ENCODE data around the gene CDK6.

The CDK6 gene

DNA sequence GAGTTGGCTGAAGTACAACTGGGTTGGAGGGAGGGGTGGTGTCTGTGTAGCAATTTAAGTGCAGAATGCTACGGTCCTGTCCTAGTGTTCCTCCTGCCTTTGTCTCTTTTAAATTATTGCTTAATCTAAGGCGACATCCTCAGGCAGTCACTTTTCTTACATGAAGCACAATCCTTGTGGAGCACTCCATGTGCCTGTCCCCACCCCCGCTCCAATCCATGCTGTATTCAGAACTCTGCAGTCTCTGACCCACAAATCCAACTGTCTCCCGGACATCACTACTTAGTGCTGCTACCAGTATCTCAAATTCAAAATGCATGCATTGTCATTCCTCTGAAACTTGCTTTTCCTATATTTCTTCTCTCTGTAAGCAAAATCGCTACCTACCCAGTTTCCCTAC, 154.7 kb downstream of the CDK6 start:
- DNase-seq (ENCODE audit: low read depth in 2 of 2): no peak

DNA sequence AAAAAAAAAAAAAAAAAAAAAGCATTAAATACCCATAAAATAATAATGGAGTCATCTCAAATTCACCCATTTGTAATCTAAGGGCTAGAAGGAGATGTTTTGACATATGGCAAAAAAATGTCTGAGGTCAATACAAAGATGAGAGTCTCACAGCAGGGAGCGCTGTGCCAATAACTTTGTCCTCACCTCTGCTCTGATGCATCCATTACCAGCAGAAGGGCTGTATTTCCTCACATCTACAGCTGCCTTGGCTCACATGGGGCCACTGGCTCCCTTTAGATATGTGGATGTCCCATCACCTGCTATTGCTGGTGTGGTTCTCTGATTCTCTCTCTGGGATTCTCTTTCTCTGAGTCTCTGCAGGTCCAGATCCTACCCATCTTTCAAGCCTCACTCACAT, 155.9 kb downstream of the CDK6 start:
- DNase-seq (ENCODE audit: low read depth in 2 of 2): no peak

DNA sequence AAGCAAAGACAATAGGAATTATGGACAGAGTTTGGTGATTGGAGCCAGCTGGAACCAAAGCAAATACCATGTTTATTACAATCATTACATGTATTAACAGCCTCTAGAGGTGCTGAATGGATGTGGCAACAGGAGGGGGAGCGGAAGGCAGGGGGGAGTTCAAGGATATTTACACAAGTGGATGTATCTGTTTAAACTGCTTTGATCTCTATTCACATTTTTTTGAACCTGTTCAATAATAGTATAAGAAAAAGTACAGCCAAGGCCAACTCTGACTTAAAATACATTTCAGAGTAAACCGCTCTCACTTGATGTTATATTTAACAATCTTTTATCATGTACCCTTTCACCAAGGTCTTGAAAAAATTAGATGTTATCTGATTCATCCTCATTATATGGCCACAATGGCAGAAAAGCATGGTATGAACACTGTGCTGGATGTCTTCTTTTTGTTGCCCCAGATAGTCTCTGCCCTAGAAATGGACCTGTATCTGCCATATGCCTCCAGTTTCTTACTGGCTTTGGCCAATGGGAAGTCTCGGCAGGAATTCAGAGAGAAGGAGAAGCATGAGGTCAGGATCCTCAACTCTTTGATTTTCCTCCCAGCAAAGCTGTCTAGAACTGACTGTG, 158.0 kb downstream of the CDK6 start:
- DNase-seq (ENCODE audit: low read depth in 2 of 2): no peak

DNA sequence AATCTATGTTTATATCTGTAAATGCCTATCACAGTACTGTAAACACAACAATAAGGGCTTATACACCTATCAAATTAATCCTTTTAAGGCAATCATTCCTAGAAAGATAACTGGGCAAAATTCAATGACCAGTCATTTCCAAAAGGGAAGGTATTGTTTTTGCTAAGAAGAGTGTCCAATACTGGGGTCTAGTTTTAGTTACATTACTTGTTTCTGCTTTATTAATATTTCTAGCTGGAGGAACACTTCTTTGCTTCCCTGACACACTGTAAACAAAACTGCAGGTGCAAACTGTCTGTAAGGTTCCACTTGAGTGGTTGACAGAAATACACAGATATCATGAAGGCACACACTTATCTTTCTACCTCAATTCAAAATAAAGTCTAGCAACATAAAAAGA, 162.0 kb downstream of the CDK6 start:
- no peak for DNase-seq (ENCODE audit: low read depth in 2 of 2)

DNA sequence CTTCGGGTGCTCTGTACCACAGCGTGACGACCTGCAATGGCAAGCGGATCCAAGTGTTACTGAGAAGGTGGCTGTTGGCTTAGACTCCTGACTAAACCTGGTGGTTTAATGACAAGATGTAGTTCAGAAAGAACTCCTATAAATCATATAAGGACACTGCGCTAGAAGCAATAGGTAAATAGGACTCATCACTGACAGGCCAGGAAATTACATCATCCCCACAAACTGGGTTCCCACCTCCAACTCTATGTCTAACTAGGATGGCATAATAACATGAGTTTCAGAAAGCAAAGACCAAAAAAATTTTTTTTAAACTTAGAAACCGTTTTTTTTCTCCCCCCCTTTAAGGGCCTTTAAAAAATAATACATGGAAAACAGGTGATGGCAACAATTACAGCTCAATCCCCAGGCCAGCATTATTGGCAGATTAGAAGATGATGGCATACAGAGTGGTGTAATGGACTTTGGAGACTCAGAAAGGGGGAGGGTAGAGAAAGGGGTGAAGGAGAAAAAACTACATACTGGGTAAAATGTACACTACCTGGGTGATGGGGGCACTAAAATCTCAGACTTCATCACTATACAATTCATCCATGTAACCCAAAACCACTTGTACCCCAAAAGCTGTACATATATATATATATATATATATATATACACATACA, 164.7 kb downstream of the CDK6 start:
- no peak for DNase-seq (ENCODE audit: low read depth in 2 of 2)

DNA sequence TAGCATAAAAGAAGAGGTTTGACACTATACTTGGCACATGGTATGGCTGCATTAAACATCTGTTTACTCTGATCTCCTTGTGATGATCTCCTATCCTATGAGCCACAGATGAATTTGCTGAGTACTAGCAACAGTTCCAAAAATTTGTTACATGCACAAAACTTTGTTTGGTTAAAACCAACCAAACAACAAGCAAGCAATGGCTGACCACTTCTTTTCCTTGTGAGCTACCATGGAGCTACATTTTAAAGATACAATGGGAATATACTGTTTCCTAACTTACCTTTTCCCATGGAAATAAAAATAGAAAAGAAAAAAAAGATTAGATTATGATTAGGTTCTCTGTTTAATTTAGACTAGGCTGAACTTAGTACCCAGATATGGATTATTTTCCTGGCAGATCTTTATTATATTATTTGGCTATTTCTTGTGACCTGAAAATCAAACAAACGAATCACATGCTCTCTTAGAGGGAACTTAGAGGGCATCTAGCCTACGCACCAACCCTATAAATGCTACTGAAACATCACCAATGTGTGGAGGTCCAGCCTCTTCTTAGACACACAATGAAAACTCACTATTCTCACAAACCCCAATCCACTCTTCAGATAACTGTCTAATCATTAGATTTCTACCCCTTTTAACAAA, 166.0 kb downstream of the CDK6 start:
- DNase-seq (ENCODE audit: low read depth in 2 of 2): no peak

DNA sequence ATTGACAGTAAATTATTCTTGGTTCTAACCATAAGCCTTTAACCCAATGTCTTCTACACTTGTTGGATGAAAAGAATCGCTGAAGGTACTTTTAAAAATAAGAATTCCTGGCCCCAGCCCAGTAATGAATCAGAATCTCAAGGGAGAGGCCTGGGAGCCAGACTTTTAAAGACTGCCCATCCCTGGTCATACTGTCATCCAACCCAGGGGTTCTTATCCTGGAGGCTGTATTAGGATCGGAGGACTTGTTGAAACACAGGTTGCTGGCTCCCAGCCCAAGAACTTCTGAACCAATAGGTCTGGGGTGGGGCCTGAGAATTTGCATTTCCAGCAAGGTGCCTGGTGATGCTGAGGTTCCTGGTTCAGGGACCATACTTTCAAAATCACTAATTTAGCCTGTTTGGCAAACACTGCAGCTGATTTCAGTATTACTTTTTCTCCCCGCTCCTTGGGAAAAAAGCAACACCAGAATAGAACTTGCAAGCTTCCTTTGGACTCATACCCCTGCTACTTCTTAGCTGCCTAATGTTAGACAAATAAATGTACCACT, 166.7 kb downstream of the CDK6 start:
- DNase-seq (ENCODE audit: low read depth in 2 of 2): no peak

DNA sequence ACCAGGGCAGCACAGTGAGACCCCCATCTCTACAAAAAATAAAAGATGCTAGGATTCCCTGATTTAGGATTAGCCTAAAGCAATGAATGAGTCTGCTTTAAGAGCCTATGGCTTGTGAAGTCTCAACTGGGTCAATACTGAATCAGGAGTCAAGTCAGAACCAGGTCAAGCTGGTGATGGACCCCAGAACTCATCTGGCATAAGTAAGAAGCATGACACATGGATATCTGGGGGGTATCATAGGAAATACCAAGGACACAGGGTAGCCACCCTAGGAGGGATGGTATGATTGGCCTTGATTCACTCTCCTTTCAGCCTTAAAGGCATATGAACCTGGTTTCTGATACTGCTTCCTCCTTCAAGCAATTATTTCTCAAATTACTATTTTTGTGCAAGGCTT, 167.8 kb downstream of the CDK6 start:
- no peak for DNase-seq (ENCODE audit: low read depth in 2 of 2)

DNA sequence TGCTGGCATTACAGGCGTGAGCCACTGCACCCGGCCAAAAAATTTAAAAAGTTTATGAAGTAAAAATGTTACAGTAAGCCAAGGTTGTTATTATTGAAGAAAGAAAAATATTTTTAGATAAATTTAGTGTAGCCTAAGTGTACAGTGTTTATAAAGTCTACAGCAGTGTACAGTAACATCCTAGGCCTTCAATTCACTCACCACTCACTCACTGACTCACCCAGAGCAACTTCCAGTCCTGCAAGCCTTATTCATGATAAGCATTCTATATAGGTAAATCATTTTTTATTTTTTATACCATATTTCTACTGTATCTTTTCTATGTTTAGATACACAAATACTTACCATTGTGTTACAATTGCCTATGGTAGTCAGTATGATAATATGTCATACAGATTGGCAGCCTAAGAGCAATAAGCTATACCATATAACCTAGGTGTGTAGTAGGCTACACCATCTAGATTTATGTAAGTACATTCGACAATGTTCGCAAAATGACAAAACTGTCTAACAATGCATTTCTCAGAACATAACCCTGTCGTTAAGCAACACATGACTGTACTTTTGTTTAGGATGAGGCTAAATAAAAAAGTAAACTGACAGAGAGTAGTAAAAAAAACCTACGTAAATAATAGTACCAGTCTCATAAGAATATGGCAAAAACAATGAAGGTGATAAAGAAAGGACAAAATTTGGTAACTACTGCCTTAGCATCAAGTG, 168.4 kb downstream of the CDK6 start:
- no peak for DNase-seq (ENCODE audit: low read depth in 2 of 2)

DNA sequence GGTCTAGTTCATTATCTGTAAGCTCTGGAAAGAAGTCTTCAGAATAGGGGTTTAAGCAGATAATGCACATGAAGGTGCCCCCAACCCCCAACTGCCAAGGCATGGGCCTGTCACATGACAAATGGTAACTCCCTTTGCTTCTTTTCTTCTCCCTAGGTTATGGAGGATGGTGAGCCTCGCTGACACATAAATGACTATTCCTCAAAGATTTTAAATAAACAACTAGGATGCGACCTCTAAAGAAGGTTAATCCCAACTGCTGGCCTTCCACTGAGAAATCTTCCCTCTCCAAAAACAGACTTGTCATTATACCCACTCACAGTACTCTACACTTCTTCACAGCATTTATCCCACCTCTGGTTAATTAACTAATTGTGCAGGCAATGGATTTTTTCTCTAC, 170.4 kb downstream of the CDK6 start:
- no peak for DNase-seq (ENCODE audit: low read depth in 2 of 2)

DNA sequence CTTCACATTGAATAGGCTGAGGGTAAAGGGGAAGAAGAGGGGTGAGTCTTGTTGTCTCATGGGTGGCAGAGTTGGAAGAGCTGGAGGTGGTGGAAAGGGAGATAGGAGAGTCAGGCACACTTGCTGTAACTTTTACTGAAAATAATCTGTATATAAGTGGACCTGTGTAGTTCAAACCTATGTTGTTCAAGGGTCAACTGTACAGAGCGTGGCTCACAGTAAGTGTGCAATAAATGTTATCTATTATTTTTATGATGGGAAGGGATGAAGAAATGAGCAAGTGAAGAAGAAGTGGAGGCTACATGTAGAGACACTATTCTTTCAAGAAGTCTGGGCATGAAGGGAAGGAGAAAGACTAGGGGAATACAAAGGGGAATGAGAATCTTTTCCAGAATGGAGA, 174.7 kb downstream of the CDK6 start:
- no peak for DNase-seq (ENCODE audit: low read depth in 2 of 2)

DNA sequence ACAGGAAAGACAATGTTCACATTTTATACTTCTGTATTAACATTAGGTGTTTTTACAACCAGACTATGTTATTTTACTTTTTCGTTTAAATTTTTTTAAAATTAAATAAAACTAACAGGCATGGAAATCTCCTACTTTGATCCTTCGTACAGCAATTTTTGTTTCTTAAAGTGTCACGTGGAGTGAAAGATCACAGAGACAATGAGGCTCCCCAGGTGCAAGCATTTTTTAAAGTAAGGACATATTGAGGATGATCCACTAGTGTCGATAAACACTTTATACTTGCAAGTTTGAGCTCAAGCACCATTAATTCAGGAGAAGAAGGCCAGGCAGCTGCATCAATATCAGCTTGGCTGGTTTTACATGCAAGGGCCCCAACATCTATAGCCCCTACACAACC, 177.7 kb downstream of the CDK6 start:
- no peak for DNase-seq (ENCODE audit: low read depth in 2 of 2)

DNA sequence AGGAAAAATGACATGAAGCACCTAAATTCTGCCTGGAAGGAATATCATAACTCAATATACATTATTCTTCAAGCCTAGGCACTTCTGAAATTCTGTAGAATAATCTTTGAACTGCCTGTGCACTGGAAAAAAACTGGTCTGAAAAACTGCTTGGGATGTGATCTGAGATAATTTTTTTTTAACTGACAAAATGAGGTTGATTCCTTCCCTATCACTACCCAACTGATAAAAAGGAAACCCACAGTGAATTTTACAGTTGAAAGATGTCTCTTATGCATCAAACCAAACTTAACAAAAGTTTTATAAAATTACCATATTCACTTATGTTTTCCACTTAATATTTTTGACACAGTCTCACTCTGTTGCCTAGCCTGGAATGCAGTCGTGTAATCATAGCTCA, 179.0 kb downstream of the CDK6 start:
- DNase-seq (ENCODE audit: low read depth in 2 of 2): no peak

DNA sequence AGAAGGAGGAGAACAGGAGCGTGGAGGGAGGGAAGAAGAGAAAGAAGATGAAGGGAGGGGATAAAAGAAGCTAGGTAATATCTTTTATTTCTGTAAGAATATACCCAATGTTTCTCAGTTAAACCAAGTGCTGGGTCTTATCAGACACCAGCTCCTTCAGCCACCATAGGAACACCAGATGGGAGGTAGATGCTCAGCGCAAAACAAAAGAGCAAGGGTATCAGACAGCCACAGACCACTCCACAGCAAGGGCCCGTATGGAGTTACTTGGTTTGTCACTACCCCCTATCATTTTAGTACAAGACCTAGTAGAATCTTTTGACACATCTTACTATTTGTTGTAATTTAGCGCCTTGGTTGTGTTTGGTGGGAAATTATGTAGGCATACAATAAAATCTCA, 180.3 kb downstream of the CDK6 start:
- DNase-seq (ENCODE audit: low read depth in 2 of 2): no peak

DNA sequence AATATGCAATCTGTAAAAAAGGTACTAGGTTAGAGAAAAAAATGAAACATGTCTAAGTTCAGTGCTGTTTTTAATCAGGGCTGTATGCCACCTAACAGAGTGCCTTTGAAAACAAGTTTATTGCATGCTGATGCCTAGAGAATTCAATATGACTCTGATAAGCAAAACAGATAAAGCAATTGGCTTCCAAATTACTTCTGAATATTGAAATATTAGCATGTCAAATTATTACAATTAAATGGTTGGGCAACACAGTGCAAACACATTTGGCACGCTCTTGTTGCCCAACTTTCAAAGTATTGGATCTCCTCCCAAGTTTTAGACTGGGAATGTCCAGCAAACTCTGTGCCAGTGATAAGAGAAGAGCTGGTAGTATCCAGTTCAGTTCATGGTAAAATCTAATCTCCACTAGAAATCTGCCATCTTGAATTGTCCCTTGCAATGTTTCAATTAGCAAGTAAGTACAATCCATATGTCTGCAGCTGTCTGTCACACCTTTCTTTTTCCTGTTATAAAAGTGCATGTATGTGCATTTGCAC, 181.0 kb downstream of the CDK6 start:
- DNase-seq (ENCODE audit: low read depth in 2 of 2): no peak

DNA sequence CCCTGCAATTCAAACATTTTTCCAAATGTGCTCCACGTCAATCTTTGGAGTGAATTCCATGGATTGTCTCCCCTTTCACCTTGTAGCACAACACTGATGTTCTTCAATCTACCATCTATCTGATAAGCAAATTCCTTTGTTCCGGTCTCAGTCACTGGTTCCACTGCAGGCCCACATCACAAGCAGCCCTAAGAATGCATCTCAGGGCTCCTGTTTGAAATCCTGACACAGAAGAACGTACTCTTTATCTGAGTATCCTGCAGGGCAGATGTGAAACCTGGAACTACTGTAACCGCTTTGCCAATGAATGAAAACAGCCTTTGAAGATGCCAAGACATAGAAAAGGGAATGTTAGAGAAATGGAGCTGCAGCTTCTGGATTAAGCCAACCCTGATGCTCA, 183.2 kb downstream of the CDK6 start:
- DNase-seq (ENCODE audit: low read depth in 2 of 2): no peak

DNA sequence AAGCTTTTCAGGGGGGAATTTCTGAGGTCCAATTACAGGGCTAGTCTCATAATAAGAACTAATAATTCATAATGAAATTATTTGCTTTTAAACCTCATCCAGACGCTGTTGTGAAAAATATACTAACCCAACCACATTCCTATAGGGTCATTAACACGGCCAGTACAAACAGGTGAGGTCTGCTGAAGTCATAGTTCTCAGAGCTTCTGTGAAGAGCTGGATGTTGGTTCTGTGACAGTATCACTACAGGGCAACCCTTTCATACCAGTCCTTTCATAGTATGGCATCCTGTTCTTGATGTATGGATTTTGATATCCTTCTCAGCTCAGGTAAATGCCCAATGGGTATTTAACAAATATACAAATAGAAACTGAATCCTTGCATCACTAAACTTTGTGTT, 183.8 kb downstream of the CDK6 start:
- no peak for DNase-seq (ENCODE audit: low read depth in 2 of 2)

DNA sequence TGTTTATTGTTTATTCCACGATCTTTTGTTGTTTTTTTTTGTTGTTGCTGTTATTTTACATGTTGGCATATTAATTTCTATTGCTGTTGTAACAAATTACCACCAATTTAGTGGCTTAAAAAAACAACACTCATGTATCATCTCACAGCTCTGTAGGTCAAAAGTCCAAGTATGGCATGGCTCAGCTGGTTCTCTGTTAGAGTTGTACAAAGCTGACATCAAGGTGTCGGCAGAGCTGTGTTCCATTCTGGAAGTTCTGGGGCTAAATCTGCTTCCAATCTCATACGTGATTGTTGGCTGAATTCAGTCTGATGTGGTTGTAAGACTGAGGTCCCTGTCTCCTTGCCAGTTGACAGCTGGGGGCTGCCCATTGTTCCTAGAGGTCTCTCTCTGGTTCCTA, 186.0 kb downstream of the CDK6 start:
- no peak for DNase-seq (ENCODE audit: low read depth in 2 of 2)

DNA sequence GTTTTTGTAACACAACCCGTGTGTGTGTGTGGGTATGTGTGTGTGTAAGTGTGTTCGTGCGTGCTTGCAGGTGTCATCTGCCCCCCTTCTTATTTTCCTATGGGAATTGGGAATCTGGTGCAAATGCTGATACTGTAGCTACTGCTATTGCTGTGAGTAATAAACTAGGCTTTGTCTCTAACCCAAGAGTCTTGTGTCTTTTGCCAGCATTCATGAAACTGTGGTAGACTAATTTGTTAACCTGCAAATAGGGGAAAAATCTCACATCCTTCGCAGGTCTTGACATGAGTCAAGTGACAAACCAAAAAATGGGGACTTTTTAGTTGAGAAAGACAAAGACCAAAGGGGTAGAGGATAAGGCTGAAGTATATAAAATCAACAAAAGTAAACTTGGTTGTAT, 188.3 kb downstream of the CDK6 start:
- no peak for DNase-seq (ENCODE audit: low read depth in 2 of 2)

DNA sequence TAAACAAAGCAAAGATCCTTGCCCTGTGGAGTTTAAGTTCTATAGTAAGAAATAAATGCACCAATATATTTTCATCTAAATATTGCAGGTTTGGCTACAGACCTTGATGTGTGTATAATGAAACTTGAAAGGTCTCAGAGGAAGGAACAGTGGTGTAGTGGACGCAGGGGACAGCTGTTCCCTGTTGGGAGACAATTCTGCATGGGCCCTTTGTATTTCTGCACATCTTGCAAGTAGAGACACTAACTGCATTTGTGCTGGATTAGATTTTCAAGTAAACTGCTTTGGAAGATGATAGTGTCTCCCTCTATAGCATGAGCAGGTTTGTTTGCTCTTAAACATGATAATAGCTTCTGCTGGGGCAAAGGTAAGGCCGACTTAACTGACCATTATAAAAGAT, 188.7 kb downstream of the CDK6 start:
- no peak for DNase-seq (ENCODE audit: low read depth in 2 of 2)

DNA sequence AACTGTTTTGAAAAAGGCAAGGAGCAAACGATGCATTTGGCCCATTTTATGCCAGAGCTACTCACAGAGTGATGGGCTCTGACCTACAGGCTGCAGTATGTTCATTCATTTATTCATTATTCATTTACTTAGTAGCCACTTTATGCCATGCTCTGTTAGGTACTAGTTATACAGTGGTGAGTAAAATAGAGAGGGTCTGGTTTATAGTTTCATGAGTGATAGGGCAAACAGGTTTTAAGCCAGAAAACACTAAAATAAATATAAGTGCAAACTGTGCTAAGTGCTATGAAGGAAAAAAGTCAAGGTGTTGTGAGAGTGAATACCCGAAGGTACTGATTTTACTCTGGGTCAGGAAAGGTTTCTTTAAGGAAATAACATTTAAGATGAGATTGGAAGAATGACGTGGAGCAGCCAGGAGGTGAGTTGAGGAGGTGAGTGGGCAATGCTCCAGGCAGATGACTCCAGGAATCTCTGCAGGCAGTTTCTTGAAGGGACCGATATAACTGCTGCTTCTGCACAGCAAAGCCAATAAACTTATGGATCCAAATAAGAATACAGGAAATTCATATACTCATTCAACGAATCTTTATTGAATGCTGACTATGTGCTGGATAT, 189.3 kb downstream of the CDK6 start:
- no peak for DNase-seq (ENCODE audit: low read depth in 2 of 2)

All from fibroblast of skin of left quadriceps (primary cell).